ENCODE data around the gene AP1S1.

AP1S1 gene

DNA sequence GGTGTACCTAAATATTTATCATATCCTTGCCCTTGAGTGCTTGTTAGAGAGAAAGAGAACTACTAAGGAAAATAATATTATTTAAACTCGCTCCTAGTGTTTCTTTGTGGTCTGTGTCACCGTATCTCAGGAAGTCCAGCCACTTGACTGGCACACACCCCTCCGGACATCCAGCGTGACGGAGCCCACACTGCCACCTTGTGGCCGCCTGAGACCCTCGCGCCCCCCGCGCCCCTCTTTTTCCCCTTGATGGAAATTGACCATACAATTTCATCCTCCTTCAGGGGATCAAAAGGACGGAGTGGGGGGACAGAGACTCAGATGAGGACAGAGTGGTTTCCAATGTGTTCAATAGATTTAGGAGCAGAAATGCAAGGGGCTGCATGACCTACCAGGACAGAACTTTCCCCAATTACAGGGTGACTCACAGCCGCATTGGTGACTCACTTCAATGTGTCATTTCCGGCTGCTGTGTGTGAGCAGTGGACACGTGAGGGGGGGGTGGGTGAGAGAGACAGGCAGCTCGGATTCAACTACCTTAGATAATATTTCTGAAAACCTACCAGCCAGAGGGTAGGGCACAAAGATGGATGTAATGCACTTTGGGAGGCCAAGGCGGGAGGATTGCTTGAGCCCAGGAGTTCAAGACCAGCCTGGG is 15.9 kb upstream of the AP1S1 start:
- no peak overlapping the region for H3K4me3 ChIP-seq (ENCODE audit: low read depth in 1 of 2, low read length in 2 of 2)
- peak; percentile 82 for ATAC-seq (ENCODE audit: insufficient read depth, low read depth)
- H3K4me1 ChIP-seq (ENCODE audit: insufficient read depth, low read length): peaks cover 8% of the 10 kb centered on the region
- no peak overlapping the region for H3K4me2 ChIP-seq (ENCODE audit: insufficient read depth, low read length)
- TF ChIP-seq, protein P1, sequence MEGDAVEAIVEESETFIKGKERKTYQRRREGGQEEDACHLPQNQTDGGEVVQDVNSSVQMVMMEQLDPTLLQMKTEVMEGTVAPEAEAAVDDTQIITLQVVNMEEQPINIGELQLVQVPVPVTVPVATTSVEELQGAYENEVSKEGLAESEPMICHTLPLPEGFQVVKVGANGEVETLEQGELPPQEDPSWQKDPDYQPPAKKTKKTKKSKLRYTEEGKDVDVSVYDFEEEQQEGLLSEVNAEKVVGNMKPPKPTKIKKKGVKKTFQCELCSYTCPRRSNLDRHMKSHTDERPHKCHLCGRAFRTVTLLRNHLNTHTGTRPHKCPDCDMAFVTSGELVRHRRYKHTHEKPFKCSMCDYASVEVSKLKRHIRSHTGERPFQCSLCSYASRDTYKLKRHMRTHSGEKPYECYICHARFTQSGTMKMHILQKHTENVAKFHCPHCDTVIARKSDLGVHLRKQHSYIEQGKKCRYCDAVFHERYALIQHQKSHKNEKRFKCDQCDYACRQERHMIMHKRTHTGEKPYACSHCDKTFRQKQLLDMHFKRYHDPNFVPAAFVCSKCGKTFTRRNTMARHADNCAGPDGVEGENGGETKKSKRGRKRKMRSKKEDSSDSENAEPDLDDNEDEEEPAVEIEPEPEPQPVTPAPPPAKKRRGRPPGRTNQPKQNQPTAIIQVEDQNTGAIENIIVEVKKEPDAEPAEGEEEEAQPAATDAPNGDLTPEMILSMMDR (IDR thresholded peaks at IDR 0.05; ENCODE audit: borderline replicate concordance, extremely low read depth, low read length, poor library complexity, severe bottlenecking): peak; percentile 50
- TF ChIP-seq EZH2 (IDR thresholded peaks at IDR 0.05; ENCODE audit: borderline replicate concordance, low read depth, low read length, severe bottlenecking): no peak
- peak; percentile 67 for DNase-seq
- H3K36me3 ChIP-seq (ENCODE audit: insufficient read depth, low read length): no peaks in the 10 kb centered on the region
- H3K27ac ChIP-seq (ENCODE audit: low read length): no peak overlapping the region
- H4K20me1 ChIP-seq (ENCODE audit: insufficient read depth, low read length): no peaks in the 10 kb centered on the region
- no peak overlapping the region for H3K9ac ChIP-seq (ENCODE audit: low read depth, low read length)
- H3K79me2 ChIP-seq (ENCODE audit: insufficient read depth, low read length): no peaks in the 10 kb centered on the region
- no peaks in the 10 kb centered on the region for H3K9me3 ChIP-seq (ENCODE audit: insufficient read depth, low read length, severe bottlenecking)
- H3K27me3 ChIP-seq (ENCODE audit: insufficient read depth, low read length, poor library complexity): no peaks in the 10 kb centered on the region
- no peak overlapping the region for H2AFZ ChIP-seq (ENCODE audit: low read depth, low read length)

DNA sequence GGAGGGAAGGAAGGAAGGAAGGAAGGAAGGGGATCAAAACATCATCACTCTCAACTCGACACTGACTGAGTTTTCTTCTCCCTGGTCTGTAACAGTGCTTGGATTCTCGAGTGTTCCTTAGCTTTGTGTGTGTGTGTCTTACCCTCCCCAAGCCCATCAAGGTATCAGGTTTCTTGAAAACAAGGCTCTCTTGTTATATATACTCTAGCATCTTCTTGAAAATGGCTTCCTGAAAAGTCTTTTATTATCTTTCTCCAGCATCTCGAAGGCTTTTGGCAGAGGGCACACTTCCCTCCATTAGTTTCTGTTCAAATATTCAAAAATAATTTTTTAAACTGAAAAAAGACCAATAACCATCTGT is 14.0 kb upstream of the AP1S1 start:
- H3K27ac ChIP-seq (ENCODE audit: low read length): no peak overlapping the region
- H2AFZ ChIP-seq (ENCODE audit: low read depth, low read length): no peak overlapping the region
- peaks cover 14% of the 10 kb centered on the region for H3K4me1 ChIP-seq (ENCODE audit: insufficient read depth, low read length)
- H4K20me1 ChIP-seq (ENCODE audit: insufficient read depth, low read length): no peaks in the 10 kb centered on the region
- no peaks in the 10 kb centered on the region for H3K27me3 ChIP-seq (ENCODE audit: insufficient read depth, low read length, poor library complexity)
- H3K4me3 ChIP-seq (ENCODE audit: low read depth in 1 of 2, low read length in 2 of 2): no peak overlapping the region
- no peak overlapping the region for H3K4me2 ChIP-seq (ENCODE audit: insufficient read depth, low read length)
- no peak for TF ChIP-seq EZH2 (IDR thresholded peaks at IDR 0.05; ENCODE audit: borderline replicate concordance, low read depth, low read length, severe bottlenecking)
- TF ChIP-seq, protein P1 (IDR thresholded peaks at IDR 0.05; ENCODE audit: borderline replicate concordance, extremely low read depth, low read length, poor library complexity, severe bottlenecking): no peak
- no peaks in the 10 kb centered on the region for H3K9me3 ChIP-seq (ENCODE audit: insufficient read depth, low read length, severe bottlenecking)
- H3K9ac ChIP-seq (ENCODE audit: low read depth, low read length): no peak overlapping the region
- no peaks in the 10 kb centered on the region for H3K79me2 ChIP-seq (ENCODE audit: insufficient read depth, low read length)
- ATAC-seq (ENCODE audit: insufficient read depth, low read depth) (no peak), DNase-seq (no peak)
- no peaks in the 10 kb centered on the region for H3K36me3 ChIP-seq (ENCODE audit: insufficient read depth, low read length)

DNA sequence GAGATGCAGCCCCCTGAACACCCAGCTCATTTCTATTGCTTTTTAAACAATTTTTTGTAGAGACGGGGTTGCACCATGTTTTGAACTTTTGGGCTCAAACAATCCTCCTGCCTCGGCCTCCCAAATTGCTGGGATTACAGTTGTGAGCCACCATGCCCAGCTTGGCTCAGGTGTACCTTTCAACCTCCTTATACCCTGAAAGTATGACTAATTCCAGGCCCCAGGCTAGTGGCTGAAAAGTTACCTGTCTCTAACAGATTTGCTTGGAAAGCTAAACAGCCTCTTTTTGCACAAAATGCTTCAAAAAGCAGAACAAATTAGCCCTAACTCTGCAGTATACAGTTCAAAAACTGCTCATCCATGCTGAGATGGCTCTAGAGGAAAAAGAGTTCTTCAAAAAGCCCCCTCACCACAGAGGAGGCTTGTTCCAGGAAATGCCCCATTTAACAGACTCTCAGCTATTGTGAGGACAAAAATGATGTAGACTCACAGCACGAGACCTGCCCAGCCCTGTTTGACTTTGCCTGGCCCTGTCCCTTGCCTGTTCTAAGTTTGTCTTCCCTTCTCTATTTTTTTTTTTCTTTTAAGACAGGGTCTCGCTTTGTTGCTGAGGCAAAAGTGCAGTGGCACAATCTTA is 13.4 kb upstream of the AP1S1 start:
- Histone ChIP-seq H2AFZ (ENCODE audit: low read depth, low read length) (no peak overlapping the region), H3K9me3 (ENCODE audit: insufficient read depth, low read length, severe bottlenecking) (no peaks in the 10 kb centered on the region), H3K27ac (ENCODE audit: low read length) (no peak overlapping the region), H4K20me1 (ENCODE audit: insufficient read depth, low read length) (no peaks in the 10 kb centered on the region), H3K79me2 (ENCODE audit: insufficient read depth, low read length) (no peaks in the 10 kb centered on the region), H3K27me3 (ENCODE audit: insufficient read depth, low read length, poor library complexity) (peaks cover 1% of the 10 kb centered on the region), H3K4me2 (ENCODE audit: insufficient read depth, low read length) (no peak overlapping the region), H3K4me3 (ENCODE audit: low read depth in 1 of 2, low read length in 2 of 2) (no peak overlapping the region), H3K9ac (ENCODE audit: low read depth, low read length) (no peak overlapping the region), H3K36me3 (ENCODE audit: insufficient read depth, low read length) (no peaks in the 10 kb centered on the region), H3K4me1 (ENCODE audit: insufficient read depth, low read length) (peaks cover 14% of the 10 kb centered on the region)
- peak; percentile 63 for ATAC-seq (ENCODE audit: insufficient read depth, low read depth)
- no peak for TF ChIP-seq EZH2 (IDR thresholded peaks at IDR 0.05; ENCODE audit: borderline replicate concordance, low read depth, low read length, severe bottlenecking)
- peak; percentile 42 for DNase-seq

DNA sequence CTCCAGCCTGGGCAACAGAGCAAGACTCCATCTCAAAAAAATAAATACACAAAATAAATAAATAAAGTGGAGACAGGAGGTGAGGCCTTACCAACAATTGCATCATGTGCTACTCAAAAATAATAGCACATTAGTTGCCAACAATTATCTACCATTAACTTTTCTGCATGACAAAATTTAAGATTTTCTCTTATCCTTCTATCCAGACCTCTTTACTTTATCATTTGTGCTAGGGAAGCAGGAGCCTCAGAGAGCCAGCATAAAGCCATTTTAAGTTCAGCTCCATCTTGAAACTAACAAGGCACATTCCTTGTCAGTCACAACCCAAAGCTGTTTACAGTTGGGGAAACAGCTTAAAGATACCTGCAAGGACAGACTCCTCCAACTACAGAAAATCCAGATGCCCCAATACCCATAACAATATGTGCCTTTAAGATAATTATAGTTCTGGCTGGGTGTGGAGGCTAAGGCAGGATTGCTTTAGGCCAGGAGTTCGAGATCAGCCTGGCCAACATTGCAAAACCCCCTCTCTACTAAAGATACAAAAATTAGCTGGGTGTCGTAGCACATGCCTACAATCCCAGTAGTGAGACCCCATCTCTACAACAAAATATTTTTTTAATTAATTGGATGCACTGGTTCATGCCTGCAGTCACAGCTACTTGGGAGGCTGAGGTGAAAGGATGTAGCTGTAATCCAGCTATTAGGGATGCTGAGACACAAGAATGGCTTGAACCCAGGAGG is 2.2 kb upstream of the AP1S1 start:
- H3K4me1 ChIP-seq (ENCODE audit: insufficient read depth, low read length): peaks cover 17% of the 10 kb centered on the region
- H3K4me2 ChIP-seq (ENCODE audit: insufficient read depth, low read length): no peak overlapping the region
- H3K79me2 ChIP-seq (ENCODE audit: insufficient read depth, low read length): peaks cover 14% of the 10 kb centered on the region
- H3K27ac ChIP-seq (ENCODE audit: low read length): no peak overlapping the region
- H3K9me3 ChIP-seq (ENCODE audit: insufficient read depth, low read length, severe bottlenecking): no peaks in the 10 kb centered on the region
- H3K36me3 ChIP-seq (ENCODE audit: insufficient read depth, low read length): peaks cover 6% of the 10 kb centered on the region; the same call in 1 of the 2 replicates
- ATAC-seq (ENCODE audit: insufficient read depth, low read depth): no peak
- no peak for DNase-seq
- no peaks in the 10 kb centered on the region for H4K20me1 ChIP-seq (ENCODE audit: insufficient read depth, low read length)
- H3K9ac ChIP-seq (ENCODE audit: low read depth, low read length): no peak overlapping the region
- no peaks in the 10 kb centered on the region for H3K27me3 ChIP-seq (ENCODE audit: insufficient read depth, low read length, poor library complexity)
- H3K4me3 ChIP-seq (ENCODE audit: low read depth in 1 of 2, low read length in 2 of 2): no peak overlapping the region
- TF ChIP-seq, protein P1 (IDR thresholded peaks at IDR 0.05; ENCODE audit: borderline replicate concordance, extremely low read depth, low read length, poor library complexity, severe bottlenecking): no peak
- TF ChIP-seq EZH2 (IDR thresholded peaks at IDR 0.05; ENCODE audit: borderline replicate concordance, low read depth, low read length, severe bottlenecking): no peak
- no peak overlapping the region for H2AFZ ChIP-seq (ENCODE audit: low read depth, low read length)
